NCI-H82 treated with DMSO at 0.1 percent for 48 hours (cell line): ENCODE results near the gene CDKL5.
"Not testable (repeated sequence)": the region's sequence is repeated elsewhere in the genome, so short reads cannot be mapped to it uniquely, and the experiment has no call there.

Experiments used
- DNase-seq: peaks from one replicate; lab custom pipeline; 2025; ENCODE audit not compliant: unreplicated experiment; lab: John Stamatoyannopoulos, UW

Gene CDKL5

GRCh38 chrX:18573556-18573955 lies 148.1 kb downstream of the CDKL5 start:
- no peak for DNase-seq

- peak; percentile 60 for DNase-seq
Observed at GRCh38 chrX:18574591-18574990, 149.2 kb downstream of the CDKL5 start.

GRCh38 chrX:18575744-18576143 lies 150.3 kb downstream of the CDKL5 start:
- DNase-seq: no peak

- DNase-seq: no peak
Observed at GRCh38 chrX:18577400-18577799, 152.0 kb downstream of the CDKL5 start.

- DNase-seq: no peak
Observed at GRCh38 chrX:18578546-18578945, 153.1 kb downstream of the CDKL5 start.

- no peak for DNase-seq
Observed at GRCh38 chrX:18579495-18579894, 154.1 kb downstream of the CDKL5 start.

GRCh38 chrX:18582910-18583493 lies 157.6 kb downstream of the CDKL5 start:
- no peak for DNase-seq

GRCh38 chrX:18589292-18589691 lies 163.9 kb downstream of the CDKL5 start:
- not testable (repeated sequence) for DNase-seq

- no peak for DNase-seq
Observed at GRCh38 chrX:18591834-18592233, 166.4 kb downstream of the CDKL5 start.

- no peak for DNase-seq
Observed at GRCh38 chrX:18594079-18594478, 168.7 kb downstream of the CDKL5 start.

- DNase-seq: no peak
Observed at GRCh38 chrX:18596096-18596495, 170.7 kb downstream of the CDKL5 start.

GRCh38 chrX:18598413-18598812 lies 173.0 kb downstream of the CDKL5 start:
- DNase-seq: no peak

- no peak for DNase-seq
Observed at GRCh38 chrX:18607966-18608365, 182.6 kb downstream of the CDKL5 start.

GRCh38 chrX:18613930-18614639 lies 188.7 kb downstream of the CDKL5 start:
- no peak for DNase-seq

GRCh38 chrX:18616688-18617406 lies 191.4 kb downstream of the CDKL5 start:
- no peak for DNase-seq

GRCh38 chrX:18617407-18617750 lies 192.0 kb downstream of the CDKL5 start:
- no peak for DNase-seq

- no peak for DNase-seq
Observed at GRCh38 chrX:18619288-18619687, 193.9 kb downstream of the CDKL5 start.

GRCh38 chrX:18620349-18620748 lies 194.9 kb downstream of the CDKL5 start:
- no peak for DNase-seq

- no peak for DNase-seq
Observed at GRCh38 chrX:18624599-18624998, 199.2 kb downstream of the CDKL5 start.

- no peak for DNase-seq
Observed at GRCh38 chrX:18630934-18631333, 205.5 kb downstream of the CDKL5 start.

GRCh38 chrX:18638398-18638797 lies 213.0 kb downstream of the CDKL5 start:
- no peak for DNase-seq

GRCh38 chrX:18639280-18639679 lies 213.9 kb downstream of the CDKL5 start:
- no peak for DNase-seq
